Endometrial microvascular endothelial cells (primary cell): ENCODE results near the gene OCEL1. TPM values are rescaled to one million over a fixed set of nuclear protein-coding genes. Genes with fewer than 3 reads are reported as not detected.
"Not testable (repeated sequence)": the region's sequence is repeated elsewhere in the genome, so short reads cannot be mapped to it uniquely, and the experiment has no call there.

Experiments
- in situ Hi-C: cut with HindIII; loops from 2 replicates; pipeline ENCODE4 v1.10.0; 2017; ENCODE audit warnings: low sequenced_read_pairs, low pct_unique_long_range_greater_than_20kb; ENCODE audit errors: inconsistent ontology term
- total RNA-seq: library from RNA; depleted of rRNA; stranded (reverse); fragments of >200 nt; gene quantifications from one replicate; pipeline ENCODE4 v1.2.3, GENCODE V29; 2015; ENCODE audit errors: inconsistent ontology term

Gene OCEL1
- total RNA-seq, result 2.7 TPM

GRCh38 chr19:17226002-17226933 lies at the start of gene OCEL1:
Gene OCEL1 (plus strand): TSS chr19:17226226. CDS start chr19:17226248, 22 bp downstream.
- in situ Hi-C loops, result no loop called here

GRCh38 chr19:17178291-17178690 lies 47.7 kb upstream of the OCEL1 start:
- in situ Hi-C loops, result no loop called here

GRCh38 chr19:17180997-17181702 lies 44.9 kb upstream of the OCEL1 start:
- in situ Hi-C loops, result no loop called here

DNA sequence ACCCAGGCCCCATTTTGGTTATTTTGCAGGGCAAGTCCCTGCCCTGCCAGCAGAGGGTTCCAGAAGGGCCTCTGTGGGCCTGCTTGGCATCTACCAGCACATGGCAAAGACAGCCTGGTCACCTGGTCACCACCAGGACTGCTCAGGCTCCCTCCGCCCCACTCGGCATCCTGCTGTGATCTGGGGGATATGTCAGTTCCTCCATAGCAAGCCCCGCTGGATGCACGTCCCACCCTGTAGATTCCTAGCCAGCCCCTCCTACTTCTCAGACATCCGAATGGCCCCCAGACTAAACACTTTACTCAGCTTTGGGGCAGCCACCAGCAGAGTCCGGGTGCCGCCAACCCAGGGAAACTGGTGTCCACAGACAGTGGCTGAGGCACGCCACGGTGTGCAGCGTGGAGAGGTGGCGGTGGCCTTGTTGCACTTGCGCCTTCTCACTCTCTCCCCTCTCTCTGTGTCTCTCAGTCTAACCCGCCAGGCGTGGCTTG lies 42.7 kb upstream of the OCEL1 start:
- in situ Hi-C loops, result no loop called here

DNA sequence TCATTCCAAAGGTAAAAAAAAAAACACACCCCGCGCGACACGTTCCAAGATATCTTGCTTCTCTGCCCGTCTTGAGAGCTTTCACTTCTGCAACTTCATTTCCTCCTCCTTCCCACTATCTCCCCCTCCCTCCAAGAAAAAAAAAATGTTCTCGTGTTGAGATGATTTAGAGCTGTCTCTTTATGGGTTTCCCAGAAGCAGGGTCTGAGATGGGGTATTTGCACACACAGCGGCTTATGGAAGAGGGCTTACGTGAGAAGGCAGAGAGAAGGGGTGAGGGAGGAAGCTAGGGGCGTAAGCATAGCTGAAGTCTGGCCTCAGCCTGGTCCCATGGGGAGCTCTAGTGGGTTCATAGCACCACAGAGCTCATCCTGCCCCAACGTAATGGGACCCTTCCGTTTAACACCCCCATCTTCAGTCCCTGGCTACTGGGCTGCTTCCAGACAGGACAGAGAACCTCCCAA lies 42.1 kb upstream of the OCEL1 start:
- in situ Hi-C loops, result no loop called here

DNA sequence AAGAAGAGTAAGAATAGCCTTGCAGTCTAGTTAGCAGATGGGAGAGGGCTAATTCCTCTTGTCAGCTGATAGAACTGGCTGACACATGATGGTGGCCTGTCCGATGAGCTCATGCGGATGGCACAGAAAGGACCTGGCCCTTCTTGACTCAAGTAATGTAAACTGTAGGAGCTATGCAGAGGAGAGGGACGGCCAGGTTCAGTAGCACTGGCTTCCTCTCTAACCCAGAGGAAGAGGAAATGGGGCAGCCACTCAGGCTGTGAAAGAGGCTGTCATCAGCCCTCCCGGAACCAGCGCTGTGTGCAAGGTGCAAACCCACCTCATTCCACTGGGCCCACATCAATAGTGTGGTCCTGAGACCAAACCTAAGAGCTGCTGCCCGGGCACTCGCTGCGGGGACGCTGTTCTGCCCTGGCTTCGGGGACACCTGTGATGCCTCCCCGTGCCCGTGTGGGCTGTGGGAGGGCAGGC lies 41.6 kb upstream of the OCEL1 start:
- in situ Hi-C loops, result no loop called here

DNA sequence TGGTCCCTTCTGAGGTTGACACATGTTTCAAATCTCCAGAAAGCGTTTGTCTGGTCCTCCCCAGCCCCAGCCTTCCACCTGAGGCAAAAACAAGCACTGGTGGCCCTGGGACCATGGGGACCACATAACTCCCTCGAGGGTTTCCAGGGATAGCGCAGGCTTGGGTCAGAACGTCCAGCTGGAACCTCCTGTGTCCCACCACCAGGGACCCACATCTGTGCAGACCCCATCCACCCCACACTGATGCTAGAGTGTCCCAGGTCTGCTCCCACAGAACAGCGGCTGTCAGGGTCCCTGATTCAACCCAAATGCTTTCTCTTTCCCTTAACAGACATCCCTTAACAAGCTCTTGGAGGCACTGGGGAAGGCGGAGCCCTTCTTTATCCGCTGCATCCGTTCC lies 40.4 kb upstream of the OCEL1 start:
- in situ Hi-C loops, result no loop called here

DNA sequence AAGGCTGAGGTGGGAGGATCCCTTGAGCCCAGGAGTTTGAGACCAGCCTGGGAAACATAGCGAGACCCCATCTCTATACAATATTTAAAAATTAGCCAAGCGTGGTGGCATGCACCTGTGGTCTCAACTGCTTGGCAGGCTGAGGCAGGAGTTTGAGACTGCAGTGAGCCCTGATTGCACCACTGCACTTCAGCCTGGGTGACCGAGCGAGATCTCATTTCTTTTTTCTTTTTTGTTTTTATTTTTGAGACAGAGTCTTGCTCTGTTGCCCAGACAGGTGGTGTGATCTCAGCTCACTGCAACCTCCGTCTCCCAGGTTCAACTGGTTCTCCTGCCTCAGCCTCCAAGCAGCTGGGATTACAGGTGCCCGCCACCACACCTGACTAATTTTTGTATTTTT lies 34.3 kb upstream of the OCEL1 start:
- in situ Hi-C loops, result not testable (repeated sequence)

DNA sequence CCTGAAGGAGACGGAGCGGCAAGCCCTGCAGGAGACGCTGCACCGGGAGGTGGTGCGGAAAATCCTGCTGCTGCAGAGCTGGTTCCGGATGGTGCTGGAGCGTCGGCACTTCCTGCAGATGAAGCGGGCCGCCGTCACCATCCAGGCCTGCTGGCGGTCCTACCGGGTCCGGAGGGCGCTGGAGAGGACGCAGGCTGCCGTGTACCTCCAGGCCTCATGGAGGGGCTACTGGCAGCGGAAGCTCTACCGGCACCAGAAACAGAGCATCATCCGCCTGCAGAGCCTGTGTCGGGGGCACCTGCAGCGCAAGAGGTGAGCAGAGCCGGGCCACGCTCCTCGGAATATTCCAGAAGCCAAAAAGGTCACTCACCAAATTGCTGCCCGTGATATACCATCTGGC lies 33.3 kb upstream of the OCEL1 start:
- in situ Hi-C loops, result no loop called here

GRCh38 chr19:17194608-17195007 lies 31.4 kb upstream of the OCEL1 start:
- in situ Hi-C loops, result no loop called here

GRCh38 chr19:17195106-17195505 lies 30.9 kb upstream of the OCEL1 start:
- in situ Hi-C loops, result no loop called here

- in situ Hi-C loops, result no loop called here
Measured at GRCh38 chr19:17196610-17197009, 29.4 kb upstream of the OCEL1 start.

- in situ Hi-C loops, result no loop called here
Measured at GRCh38 chr19:17197666-17198065, 28.4 kb upstream of the OCEL1 start.

DNA sequence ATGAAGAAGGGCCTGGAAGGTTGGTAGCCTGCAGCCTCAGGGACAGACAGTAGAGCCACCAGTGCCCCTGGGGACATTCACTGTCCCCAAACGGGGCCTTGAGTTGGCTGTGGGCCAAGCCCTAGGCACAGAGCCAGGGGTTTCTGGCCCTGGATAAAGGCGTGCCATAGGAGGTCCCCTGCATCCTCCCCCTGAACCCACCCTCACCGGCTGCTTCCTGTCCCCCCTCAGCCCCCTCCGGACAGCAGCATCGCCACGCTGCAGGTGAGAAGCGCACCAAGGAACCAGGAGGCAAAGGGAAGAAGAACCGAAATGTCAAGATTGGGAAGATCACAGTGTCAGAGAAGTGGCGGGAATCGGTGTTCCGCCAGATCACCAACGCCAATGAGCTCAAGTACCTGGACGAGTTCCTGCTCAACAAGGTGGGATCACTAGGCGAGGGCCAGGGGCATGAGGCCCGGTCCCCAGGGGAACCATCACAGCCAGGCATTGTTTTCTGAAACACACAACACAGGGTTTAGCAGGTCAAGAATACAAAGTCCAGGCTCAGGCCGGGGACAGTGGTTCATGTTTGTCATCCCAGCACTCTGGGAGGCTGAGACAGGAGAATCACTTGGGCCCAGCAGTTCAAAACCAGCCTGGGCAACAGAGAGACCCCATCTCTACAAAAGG lies 25.5 kb upstream of the OCEL1 start:
- in situ Hi-C loops, result no loop called here

DNA sequence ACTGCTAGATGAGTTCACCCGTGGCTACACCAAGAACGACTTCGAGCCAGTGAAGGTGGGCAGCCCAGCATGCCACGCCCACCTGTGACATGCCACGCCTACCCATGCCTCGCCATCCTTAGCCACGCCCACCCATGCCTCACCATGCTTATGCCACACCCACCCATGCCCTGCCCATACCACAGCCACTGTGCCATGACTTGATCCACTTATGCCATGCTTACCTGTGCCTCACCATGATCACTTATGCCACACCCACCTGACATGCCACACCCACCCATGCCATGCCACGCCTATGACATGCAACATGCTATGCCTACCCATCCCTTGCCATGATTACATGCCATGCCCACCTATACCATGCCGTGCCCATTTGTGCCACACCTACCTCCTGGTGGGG lies 23.8 kb upstream of the OCEL1 start:
- in situ Hi-C loops, result no loop called here

DNA sequence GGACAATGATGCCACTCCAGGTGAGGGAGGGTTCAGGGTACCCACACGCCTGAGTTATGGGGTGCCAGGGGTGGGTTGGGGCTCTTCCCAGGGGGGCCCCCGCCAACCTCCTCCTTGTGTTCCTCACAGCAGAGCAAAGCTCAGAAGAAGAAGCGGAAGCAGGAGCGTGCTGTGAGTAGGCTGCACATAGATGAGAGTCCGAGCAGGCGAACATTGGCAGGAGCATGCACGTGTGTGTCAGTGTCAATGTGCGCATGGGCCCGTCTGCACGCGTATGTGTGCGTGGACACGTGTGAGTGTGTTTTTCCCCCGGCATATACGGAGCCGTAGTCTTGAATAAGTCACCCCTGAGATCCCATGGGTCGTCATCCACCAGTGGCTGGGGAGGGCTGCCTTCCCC lies 23.3 kb upstream of the OCEL1 start:
- in situ Hi-C loops, result no loop called here

DNA sequence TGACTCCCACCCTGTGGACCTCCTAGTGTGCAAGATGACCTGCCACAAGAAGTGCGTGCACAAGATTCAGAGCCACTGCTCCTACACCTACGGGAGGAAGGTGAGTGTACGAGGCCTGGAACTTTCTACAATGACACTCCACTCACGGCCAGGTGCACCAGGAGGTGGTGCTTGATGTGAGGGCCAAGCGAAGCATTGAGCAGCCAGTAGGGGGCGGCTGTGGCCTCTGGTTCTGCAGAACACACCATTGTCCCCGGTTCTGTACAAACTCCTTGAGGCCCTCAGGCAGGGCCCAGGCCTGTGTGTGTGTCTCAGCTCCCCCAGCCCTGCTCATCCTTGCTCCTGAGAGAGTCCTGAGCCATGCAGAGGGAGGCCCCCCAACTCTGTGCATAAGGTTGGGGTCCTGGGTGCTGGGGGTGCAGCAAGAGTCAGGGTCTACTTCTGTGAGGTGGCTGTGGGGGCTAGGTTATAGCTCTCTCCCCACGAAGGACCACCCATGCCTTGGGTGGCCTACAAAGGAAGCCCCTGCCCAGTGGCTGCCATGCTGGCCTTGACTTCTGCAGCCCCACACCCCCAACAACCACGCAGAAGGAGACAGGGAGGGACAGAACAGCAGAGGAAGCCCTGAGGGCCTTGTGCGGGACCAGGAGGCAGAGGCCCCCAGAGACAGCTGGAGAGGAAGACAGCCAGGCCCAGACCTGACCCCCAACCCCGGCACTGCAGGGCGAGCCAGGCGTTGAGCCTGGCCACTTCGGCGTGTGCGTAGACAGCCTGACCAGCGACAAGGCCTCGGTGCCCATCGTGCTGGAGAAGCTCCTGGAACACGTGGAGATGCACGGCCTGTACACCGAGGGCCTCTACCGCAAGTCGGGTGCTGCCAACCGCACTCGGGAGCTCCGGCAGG lies 20.5 kb upstream of the OCEL1 start:
- in situ Hi-C loops, result no loop called here
